ENCODE results near the gene UCMA.

UCMA gene

DNA sequence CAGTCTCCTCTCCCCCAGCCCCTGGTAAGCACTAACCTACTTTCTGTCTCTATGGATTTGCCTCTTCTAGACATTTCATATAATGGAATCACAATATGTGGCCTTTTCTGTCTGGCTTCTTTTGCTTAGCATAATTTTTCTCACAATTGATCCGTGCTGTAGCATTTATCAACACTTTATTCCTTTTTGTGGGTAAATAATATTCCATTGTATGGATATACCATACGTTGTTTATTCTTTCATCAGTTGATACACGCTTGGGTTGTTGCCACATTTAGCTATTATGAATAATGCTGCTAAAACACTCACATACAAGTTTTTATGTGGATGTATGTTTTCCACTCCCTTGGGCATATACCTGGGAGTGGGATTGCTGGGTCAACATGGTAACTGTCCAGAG, 47.0 kb downstream of the UCMA start:
- no peak for DNase-seq (ENCODE audit: low read depth, low spot score)

DNA sequence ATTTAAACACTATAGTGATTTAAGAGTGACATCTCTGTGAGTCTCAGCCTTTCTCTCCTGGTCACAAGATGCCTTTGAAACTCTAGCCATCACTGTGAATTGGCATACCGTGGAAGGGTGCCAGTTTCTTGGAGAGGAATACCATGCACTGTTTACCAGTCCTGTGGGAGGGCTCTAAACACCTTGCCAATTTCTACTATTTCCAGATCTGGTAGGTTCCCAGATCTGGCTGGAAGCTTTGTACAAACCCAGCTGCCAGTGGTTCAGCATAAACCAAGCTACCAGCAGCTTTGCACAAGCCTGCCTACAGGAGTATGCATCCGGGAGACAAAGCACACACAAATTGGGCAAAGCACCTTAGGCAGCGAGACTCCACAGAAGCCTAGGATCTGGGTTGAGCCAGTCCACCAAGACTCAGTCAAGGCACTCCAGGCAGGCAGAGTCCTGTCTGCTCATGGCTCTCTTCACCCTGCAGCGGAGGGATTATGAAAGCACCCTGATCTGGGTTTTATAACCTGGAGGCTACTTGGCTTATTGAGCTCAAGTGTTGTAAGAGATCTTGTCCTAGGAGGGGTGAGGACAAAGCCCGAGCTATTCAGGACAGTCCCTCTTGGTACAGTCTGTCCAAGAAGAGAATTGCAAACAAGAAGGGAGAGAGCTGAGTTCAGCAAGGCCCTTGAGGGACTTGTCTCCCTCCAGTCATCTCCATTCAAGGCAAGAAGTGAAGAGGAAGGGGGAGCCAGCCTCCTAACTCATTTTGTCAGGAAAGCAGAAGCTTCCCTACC, 49.3 kb downstream of the UCMA start:
- no peak for DNase-seq (ENCODE audit: low read depth, low spot score)

DNA sequence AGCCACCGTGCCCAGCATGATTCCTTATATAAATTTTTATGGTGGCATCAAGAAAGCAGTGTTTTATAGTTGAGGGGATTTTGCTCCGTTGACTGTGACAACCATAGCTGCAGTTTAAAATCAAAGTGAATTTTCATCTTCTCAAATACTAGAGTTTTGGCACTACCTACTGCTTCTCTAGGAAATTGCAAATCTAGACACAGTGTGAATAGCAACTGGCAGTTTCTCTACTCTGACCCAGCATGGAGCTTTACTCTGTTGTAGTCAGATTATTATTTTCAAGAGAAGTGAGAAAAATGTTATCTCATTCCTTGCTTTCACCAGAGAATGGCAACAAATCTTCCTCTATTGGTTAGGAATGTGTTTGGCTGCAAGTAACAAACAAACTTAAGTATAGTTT, 49.9 kb downstream of the UCMA start:
- DNase-seq (ENCODE audit: low read depth, low spot score), result no peak

DNA sequence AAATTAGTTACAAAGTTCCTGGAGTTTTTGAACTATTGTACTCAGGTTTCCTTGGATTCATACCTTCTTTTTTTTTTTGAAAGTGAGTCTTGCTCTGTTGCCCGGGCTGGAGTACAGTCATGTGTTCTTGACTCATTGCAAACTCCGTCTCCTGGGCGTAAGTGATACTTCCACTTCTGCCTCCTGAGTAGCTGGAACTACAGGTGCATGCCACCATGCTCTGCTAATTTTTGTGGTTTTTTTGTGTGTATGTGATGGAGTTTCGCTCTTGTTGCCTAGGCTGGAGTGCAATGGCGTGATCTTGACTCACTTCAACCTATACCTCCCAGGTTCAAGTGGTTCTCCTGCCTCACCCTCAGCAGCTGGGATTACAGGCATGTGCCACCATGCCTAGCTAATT, 50.5 kb downstream of the UCMA start:
- no peak for DNase-seq (ENCODE audit: low read depth, low spot score)

DNA sequence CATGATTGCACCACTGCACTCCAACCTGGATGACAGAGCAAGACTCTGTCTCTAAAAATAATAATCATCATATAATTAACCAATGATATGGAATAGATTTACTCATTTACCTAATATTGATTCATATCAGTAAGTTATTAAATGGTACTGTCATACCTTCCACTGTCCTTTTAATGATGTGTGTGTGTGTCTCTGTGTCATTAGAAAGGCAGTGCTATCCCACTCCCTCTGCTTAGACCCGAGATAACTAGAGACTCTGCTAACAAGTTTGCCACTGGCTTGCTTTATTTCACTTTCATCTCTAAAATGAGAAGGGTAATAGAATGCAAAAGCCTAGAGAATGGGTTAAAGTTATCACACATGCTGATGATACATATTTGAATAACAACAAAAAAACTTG, 51.8 kb downstream of the UCMA start:
- no peak for DNase-seq (ENCODE audit: low read depth, low spot score)

DNA sequence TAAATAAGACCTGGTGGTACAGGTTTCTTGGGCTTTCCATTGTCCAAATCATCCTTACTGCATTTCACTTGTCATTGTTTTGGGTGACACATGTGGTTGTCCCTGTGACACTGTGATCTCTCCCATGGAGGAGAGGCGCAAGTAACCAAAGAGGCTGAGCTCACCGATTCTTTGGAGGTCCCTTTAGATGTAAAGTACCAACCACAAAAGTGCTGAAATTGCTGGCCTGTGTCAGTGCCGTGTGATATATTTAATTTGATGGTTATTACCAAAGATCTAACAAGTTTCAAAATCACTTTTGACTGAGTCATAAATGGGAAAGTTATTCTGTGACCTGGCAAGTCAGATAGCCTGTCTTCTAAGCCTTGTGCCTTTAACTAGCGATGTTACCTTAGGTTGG, 53.4 kb downstream of the UCMA start:
- DNase-seq (ENCODE audit: low read depth, low spot score), result no peak

DNA sequence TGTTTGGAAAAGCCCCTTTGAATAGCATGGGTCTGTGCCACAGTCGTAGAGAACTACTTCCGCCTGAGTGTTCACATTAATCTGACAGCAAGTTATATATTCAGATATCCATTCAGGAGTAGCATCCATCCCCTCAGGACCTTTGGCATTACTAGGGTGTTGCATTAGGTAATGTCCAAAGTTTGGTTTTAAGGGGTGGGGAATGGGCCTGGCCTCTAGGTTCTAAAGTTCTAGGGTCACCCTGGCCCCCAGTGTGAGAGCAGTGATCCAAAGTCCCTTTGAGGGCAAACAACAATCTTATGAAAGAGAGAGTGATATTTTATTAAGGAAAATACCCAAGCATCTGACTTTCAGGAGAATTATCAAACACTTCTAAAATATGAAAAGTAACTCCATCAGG, 60.6 kb downstream of the UCMA start:
- DNase-seq (ENCODE audit: low read depth, low spot score), result no peak

All from smooth muscle cell of the brain vasculature (primary cell).